GM23338 (cell line): ENCODE results near the gene SMAD3. TPM values are rescaled to one million over a fixed set of nuclear protein-coding genes. Genes with fewer than 3 reads are reported as not detected.

Source experiments
- ATAC-seq: fragments of 200-7000 bp; cut with Tn5 transposase; 3 replicates; pipeline ENCODE4 v1.9.1; 2020
- DNase-seq: peaks from one replicate; pipeline ENCODE4 v3.0.0-alpha.2; 2015; ENCODE audit warnings: low spot score
- H2AFZ ChIP-seq: fragments of 200-600 bp; sonication (generic); 2 replicates; pipeline ENCODE4 v1.8.0; 2016; ENCODE audit warnings: antibody characterized with exemption, mild to moderate bottlenecking, moderate library complexity
- H3F3A ChIP-seq: fragments of 200-600 bp; sonication (generic); replicated peaks from 2 replicates; pipeline ENCODE4 v1.8.0; 2017; ENCODE audit warnings: antibody characterized with exemption, mixed run types, low read depth
- H3K27ac ChIP-seq: fragments of 200-600 bp; sonication (generic); 2 replicates; pipeline ENCODE4 v1.6.1; 2016; ENCODE audit warnings: low read depth
- H3K27me3 ChIP-seq: fragments of 200-600 bp; sonication (generic); 2 replicates; pipeline ENCODE4 v1.8.0; 2016; ENCODE audit warnings: mild to moderate bottlenecking, mixed run types, moderate library complexity; ENCODE audit not compliant: insufficient read depth
- H3K36me3 ChIP-seq: fragments of 200-600 bp; sonication (generic); 2 replicates; pipeline ENCODE4 v1.8.0; 2016; ENCODE audit warnings: mild to moderate bottlenecking; ENCODE audit not compliant: insufficient read depth
- H3K4me1 ChIP-seq: fragments of 200-600 bp; sonication (generic); 2 replicates; pipeline ENCODE4 v1.8.0; 2016; ENCODE audit warnings: mild to moderate bottlenecking, moderate library complexity; ENCODE audit not compliant: insufficient read depth
- H3K4me2 ChIP-seq: fragments of 200-600 bp; sonication (generic); 2 replicates; pipeline ENCODE4 v1.7.1; 2017; ENCODE audit warnings: mixed run types
- H3K4me3 ChIP-seq: fragments of 200-600 bp; sonication (generic); 2 replicates; pipeline ENCODE4 v1.6.1; 2016; ENCODE audit warnings: mixed run types
- H3K79me2 ChIP-seq: fragments of 200-600 bp; sonication (generic); replicated peaks from 2 replicates; pipeline ENCODE4 v1.8.0; 2017; ENCODE audit warnings: mild to moderate bottlenecking; ENCODE audit not compliant: insufficient read depth
- H3K9me2 ChIP-seq: fragments of 200-600 bp; sonication (generic); 2 replicates; pipeline ENCODE4 v1.8.0; 2017; ENCODE audit not compliant: insufficient read depth
- H4K20me1 ChIP-seq: fragments of 200-600 bp; sonication (generic); replicated peaks from 2 replicates; pipeline ENCODE4 v1.8.0; 2017; ENCODE audit warnings: mild to moderate bottlenecking; ENCODE audit not compliant: insufficient read depth
- H3K27ac Mint-ChIP-seq: 2 replicates; pipeline ENCODE4 v1.8.0; 2020; ENCODE audit warnings: inconsistent platforms, mild to moderate bottlenecking, moderate library complexity, mixed read lengths
- H3K27me3 Mint-ChIP-seq: 3 replicates; pipeline ENCODE4 v1.8.0; 2022; ENCODE audit warnings: low read depth, mild to moderate bottlenecking, moderate library complexity, mixed read lengths, inconsistent platforms; ENCODE audit not compliant: insufficient read depth, poor library complexity
- H3K36me3 Mint-ChIP-seq: 3 replicates; pipeline ENCODE4 v1.8.0; 2021; ENCODE audit warnings: low read depth, mild to moderate bottlenecking, inconsistent platforms, moderate library complexity, mixed read lengths
- H3K4me1 Mint-ChIP-seq: 3 replicates; pipeline ENCODE4 v1.8.0; 2020; ENCODE audit warnings: mild to moderate bottlenecking, inconsistent platforms, mixed read lengths
- H3K4me3 Mint-ChIP-seq: 3 replicates; pipeline ENCODE4 v1.8.0; 2021; ENCODE audit warnings: moderate library complexity, mild to moderate bottlenecking, inconsistent platforms, mixed read lengths
- H3K9me3 Mint-ChIP-seq: 3 replicates; pipeline ENCODE4 v1.8.0; 2020; ENCODE audit warnings: moderate library complexity, mild to moderate bottlenecking, inconsistent platforms, mixed read lengths
- CREB1 ChIP-seq: fragments of 250-450 bp; sonication (Bioruptor Pico); IDR thresholded peaks from 2 replicates; pipeline ENCODE4 v1.5.0; 2020; ENCODE audit warnings: low read depth, mild to moderate bottlenecking, moderate library complexity
- CTCF ChIP-seq, 2 experiments: fragments of 200-600 bp in 1 of 2; sonication (generic) in 1 of 2; conservative IDR thresholded peaks; 2 replicates each; pipeline versions ENCODE4 v1.5.1 to v1.6.1; 2016 to 2017; ENCODE audit warnings: antibody characterized with exemption in 2 of 2, low read depth in 2 of 2, mild to moderate bottlenecking in 2 of 2, moderate library complexity in 1 of 2
- EZH2 ChIP-seq: fragments of 200-600 bp; sonication (generic); IDR thresholded peaks from one replicate; pipeline ENCODE4 v1.8.0; 2017; ENCODE audit warnings: antibody characterized with exemption, mild to moderate bottlenecking, low read depth; ENCODE audit not compliant: unreplicated experiment
- NANOG ChIP-seq: IDR thresholded peaks from 2 replicates; pipeline ENCODE4 v1.6.1; 2016; ENCODE audit warnings: antibody characterized with exemption, borderline replicate concordance
- REST ChIP-seq: IDR thresholded peaks from one replicate; pipeline ENCODE4 v1.6.1; 2018; ENCODE audit warnings: antibody characterized with exemption; ENCODE audit not compliant: unreplicated experiment
- STAT1 ChIP-seq: IDR thresholded peaks from one replicate; pipeline ENCODE4 v1.6.1; 2016; ENCODE audit warnings: antibody characterized with exemption; ENCODE audit not compliant: unreplicated experiment
- ZNF114 ChIP-seq: fragments of 250-450 bp; sonication (Bioruptor Pico); IDR thresholded peaks from 2 replicates; pipeline ENCODE4 v1.5.0; 2020; ENCODE audit warnings: mild to moderate bottlenecking, moderate library complexity
- ZNF331 ChIP-seq: fragments of 250-450 bp; sonication (Bioruptor Pico); IDR thresholded peaks from 2 replicates; pipeline ENCODE4 v1.5.0; 2020; ENCODE audit warnings: low read depth, mild to moderate bottlenecking, moderate library complexity
- ZNF462 ChIP-seq: fragments of 250-450 bp; sonication (Bioruptor Pico); IDR thresholded peaks from 2 replicates; pipeline ENCODE4 v1.5.0; 2020; ENCODE audit warnings: mild to moderate bottlenecking, moderate library complexity
- polyA plus RNA-seq: library from polyadenylated mRNA; unstranded; fragments of >200 nt; fragmentation: Nextera tagmentation; extraction: Ambion mirVana; gene quantifications from 2 replicates; pipeline ENCODE4 v1.2.1, GENCODE V29; 2016
- total RNA-seq: library from RNA; depleted of rRNA; stranded (reverse); fragments of >200 nt; shearing (Covaris generic); gene quantifications from 2 replicates; pipeline ENCODE4 v1.2.3, GENCODE V29; 2014

SMAD3 gene
- total and polyA plus RNA-seq, 2 experiments from 2014 or later = 4.9 to 11.6 TPM

- Mint-ChIP-seq H3K4me3 (no peak overlapping the region), H3K27me3 (no peaks in the 10 kb centered on the region), H3K4me1 (peaks cover 4% of the 10 kb centered on the region; the same call in 2 of the 3 replicates), H3K9me3 (no peaks in the 10 kb centered on the region), H3K27ac (no peak overlapping the region), H3K36me3 (peaks cover 21% of the 10 kb centered on the region)
- Histone ChIP-seq H2AFZ (no peak overlapping the region), H3F3A (no peaks in the 10 kb centered on the region), H3K4me1 (no peaks in the 10 kb centered on the region), H3K4me2 (no peak overlapping the region), H3K4me3 (no peak overlapping the region), H3K9me2 (no peaks in the 10 kb centered on the region), H3K27ac (no peak overlapping the region), H3K36me3 (no peaks in the 10 kb centered on the region), H4K20me1 (no peaks in the 10 kb centered on the region), H3K79me2 (no peaks in the 10 kb centered on the region), H3K27me3 (no peaks in the 10 kb centered on the region)
- DNase-seq = no peak
- TF ChIP-seq ZNF331 (CRISPR knock-in tag) (no peak), ZNF462 (CRISPR knock-in tag) (no peak), NANOG (no peak), REST (no peak), STAT1 (no peak), CTCF (conservative IDR thresholded peaks at IDR 0.05; ENCODE audit: low read depth in 2 of 2) (no peak), EZH2 (no peak), ZNF114 (CRISPR knock-in tag) (no peak), CREB1 (no peak)
- ATAC-seq = no peak
Measured at GRCh38 chr15:67190326-67190725, 124.9 kb downstream of the SMAD3 start.
